GM21360 (cell line): ENCODE measurements around the gene TDRD12.
"Not testable (repeated sequence)": the region's sequence is repeated elsewhere in the genome, so short reads cannot be mapped to it uniquely, and the experiment has no call there.

Source experiments
- ATAC-seq: cut with Tn5 transposase; IDR thresholded peaks from one replicate; pipeline ENCODE4 v1.9.1; 2021; ENCODE audit warnings: mild to moderate bottlenecking, moderate library complexity; ENCODE audit not compliant: unreplicated experiment

TDRD12 gene

DNA sequence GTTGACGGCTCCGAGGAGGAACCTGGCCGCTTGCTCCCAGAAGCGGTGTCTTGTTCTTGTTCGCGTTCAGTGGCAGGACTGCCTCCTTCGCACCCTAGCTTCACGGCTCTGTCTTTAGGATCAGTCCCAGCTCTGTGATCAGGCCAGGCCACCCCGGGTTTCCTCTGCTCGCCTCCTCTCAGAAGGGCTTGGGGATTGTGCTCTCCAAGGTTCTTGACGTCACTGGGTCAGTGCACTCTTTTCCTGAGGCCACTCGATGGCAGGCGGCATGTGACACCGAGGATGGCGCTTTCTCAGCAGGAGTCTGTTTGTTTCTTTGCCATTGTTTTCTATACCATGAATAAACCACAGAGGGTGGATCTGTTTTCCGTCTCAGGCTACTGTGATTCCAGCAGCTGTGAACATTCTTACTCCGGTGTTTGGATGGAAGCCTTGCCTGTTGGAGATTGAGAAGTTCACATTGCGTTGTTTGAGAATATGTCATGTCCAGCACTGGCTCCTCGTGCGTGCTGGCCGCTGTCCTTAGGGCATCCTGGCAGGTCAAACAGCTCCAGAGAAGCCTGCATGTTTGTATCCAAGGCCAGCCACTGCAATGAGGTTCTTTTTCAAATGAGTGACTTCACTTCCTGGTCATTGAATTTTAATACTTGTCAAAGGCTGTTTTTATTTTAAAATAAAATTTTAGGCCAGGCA is 105.5 kb downstream of the TDRD12 start:
- ATAC-seq, result no peak

DNA sequence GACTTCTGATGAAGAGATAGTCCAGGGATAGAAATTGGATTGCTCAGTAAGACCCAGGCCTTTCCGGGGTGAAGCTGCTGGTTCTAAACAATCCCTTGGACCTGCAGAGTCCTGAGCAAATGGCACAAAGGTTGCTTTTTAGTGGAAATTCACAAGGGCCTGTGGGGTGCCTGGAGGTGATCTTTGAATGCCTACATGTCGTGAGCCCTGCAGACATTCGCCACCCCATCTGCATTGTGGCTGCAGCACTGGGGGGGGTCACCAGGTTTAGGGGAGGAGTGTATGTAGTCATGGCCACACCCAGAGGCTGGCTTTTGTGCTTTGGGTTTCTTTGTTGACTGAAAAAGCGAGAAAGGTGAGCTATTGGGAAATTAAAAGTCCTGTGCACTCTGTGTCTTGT is 108.6 kb downstream of the TDRD12 start:
- no peak for ATAC-seq

GRCh38 chr19:32828643-32829344 is 109.2 kb downstream of the TDRD12 start:
- no peak for ATAC-seq

DNA sequence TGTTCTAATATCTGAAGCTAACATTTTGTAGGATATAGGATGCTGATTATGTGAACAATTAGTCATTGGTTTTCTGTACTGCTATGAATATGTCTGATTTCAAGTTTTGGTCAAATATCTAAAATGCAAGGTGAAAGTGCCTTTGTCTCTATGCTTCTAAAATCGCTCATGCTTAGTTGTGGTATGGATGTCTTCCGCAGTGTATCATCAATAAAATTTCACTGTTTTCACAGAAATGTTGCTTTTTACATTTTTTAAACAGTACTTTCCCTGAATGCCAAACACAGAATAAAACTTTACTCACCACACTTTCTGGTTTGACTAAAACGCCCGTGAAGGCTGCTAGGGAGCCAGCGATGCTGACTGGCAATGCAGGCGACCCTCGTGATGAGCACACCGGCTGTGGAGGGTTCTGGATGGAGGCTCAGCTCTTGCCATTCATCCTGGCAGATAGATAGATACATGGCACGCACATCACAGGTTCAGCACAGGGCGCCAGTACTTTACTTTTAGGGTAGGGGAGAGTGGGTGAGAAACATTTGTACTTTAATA is 109.9 kb downstream of the TDRD12 start:
- no peak for ATAC-seq

DNA sequence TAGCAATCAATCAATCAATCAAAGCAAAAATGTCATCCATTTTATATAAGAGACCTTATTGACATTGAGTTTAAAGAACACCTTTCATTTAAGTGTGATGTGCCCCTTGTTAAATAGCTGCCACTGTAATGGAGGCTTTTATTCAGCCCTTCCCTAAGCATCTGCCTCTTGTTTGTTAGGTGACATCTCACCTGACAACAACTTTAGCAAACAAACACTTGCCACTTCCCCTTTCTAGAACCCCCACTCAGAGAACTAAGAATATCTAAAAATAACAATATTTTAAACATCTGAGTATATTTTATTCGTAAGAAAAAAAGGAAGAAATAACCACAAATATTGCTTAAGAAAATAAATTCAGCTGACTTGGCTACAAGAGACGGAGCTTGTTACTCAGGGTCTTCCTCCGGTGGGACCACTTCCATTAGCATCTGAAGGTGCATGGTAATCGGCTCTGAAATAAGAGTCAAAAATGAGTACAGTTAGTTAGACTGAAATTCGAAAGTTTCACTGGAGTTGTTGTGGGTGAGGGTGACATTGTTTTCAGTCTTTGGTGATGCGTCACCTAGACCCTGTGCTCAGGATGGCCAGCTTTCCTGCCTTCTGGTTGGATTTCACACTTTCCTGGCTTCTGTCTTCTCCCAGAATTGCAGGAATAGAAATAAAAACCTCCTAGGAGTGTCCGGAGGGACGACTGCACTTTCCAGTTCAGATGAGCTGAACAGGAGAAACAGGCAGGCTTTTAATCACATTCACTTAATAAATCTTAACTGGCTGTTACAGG is 110.9 kb downstream of the TDRD12 start:
- ATAC-seq, result no peak

DNA sequence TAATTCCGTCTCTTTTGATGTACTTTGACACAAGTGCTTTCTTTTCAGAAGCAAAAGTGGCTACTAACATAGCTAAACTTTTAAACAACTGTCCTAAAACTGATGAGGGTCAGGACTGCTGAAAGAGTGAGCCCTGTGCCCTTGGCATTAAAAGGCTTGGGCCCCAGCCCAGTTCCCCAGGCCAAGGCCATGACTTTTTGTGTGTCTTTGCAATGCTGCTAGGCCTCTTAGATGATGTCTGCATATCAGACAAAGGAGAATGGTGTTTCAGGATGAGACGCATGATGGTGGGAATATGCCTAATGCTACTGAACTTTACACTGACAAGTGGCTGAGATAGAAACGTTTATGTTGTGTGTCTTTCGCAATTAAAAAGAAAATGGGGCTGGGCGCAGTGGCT is 112.0 kb downstream of the TDRD12 start:
- no peak for ATAC-seq

- not testable (repeated sequence) for ATAC-seq
Measured at GRCh38 chr19:32832094-32832493, 112.5 kb downstream of the TDRD12 start.

DNA sequence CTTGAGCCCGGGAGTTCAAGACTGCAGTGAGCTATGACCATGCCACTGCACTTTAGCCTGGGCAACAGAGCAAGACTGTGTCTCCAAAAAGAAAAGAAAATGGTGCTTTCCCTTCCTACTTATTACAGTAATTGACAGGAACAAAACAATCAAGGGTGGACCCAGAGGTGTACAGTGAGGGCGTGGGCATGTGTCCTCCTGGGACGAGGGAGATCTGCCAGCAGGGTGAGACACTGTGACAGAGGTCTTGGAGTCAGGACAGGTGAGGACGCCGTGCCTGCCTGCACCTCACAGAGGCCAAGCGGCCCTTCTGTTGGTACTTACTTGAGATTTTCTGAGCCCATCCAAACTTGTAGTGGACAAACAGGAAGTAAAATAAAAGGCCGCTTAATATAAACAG is 113.3 kb downstream of the TDRD12 start:
- ATAC-seq, result not testable (repeated sequence)

- not testable (repeated sequence) for ATAC-seq
Measured at GRCh38 chr19:32833388-32833787, 113.8 kb downstream of the TDRD12 start.

DNA sequence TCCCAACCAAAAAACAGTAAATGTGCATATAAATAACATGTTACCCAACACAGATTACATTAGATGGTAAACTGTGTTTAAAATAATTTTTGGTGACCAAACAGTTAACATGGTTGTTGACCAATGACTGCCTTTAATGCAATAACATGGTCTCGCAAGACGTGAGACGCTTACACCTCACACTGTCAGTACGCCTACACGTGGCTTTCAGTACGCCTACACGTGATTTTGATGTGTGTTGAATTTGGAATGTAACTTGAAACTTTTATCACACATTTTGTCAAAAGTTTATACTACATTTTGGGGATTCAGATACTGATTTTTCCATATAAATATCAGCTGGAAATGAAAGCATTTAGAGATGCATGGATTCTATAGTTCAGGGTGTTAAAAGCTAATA is 118.0 kb downstream of the TDRD12 start:
- ATAC-seq, result no peak

DNA sequence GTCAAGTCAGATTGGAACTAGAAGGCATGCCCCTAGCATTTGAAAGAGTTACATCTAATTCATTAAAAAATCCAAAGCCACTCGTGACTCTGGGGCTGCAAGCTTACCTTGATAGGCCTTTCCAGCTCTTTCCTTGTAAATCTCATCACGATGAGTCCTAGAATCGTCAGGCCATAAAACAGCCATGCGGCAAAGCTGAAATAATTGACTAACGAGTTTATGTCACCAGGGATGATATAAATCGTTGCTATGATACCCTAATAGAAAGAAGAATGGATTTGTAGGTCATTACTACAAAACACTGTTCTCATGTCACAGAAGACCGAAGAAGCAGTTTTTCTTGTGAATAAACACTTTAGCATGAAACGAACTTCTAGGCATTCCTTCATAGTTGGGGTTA is 122.5 kb downstream of the TDRD12 start:
- ATAC-seq, result no peak

GRCh38 chr19:32843716-32844245 is 124.2 kb downstream of the TDRD12 start:
- no peak for ATAC-seq

- not testable (repeated sequence) for ATAC-seq
Measured at GRCh38 chr19:32848035-32848434, 128.5 kb downstream of the TDRD12 start.

GRCh38 chr19:32852216-32852615 is 132.6 kb downstream of the TDRD12 start:
- no peak for ATAC-seq

DNA sequence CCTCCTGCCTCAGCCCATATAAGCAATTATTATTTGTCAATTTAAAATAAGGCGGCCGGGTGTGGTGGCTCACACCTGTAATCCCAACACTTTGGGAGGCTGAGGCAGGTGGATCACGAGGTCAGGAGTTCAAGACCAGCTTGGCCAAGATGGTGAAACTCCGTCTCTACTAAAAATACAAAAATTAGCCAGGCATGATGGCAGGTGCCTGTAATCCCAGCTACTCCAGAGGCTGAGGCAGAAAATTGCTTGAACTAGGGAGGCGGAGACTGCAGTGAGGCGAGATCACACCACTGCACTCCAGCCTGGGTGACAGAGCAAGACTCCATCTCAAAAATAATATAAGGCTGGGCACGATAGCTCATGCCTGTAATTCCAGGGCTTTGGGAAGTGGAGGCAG is 137.3 kb downstream of the TDRD12 start:
- not testable (repeated sequence) for ATAC-seq

GRCh38 chr19:32857584-32857983 is 138.0 kb downstream of the TDRD12 start:
- ATAC-seq, result no peak

- ATAC-seq, result no peak
Measured at GRCh38 chr19:32858155-32858554, 138.6 kb downstream of the TDRD12 start.

DNA sequence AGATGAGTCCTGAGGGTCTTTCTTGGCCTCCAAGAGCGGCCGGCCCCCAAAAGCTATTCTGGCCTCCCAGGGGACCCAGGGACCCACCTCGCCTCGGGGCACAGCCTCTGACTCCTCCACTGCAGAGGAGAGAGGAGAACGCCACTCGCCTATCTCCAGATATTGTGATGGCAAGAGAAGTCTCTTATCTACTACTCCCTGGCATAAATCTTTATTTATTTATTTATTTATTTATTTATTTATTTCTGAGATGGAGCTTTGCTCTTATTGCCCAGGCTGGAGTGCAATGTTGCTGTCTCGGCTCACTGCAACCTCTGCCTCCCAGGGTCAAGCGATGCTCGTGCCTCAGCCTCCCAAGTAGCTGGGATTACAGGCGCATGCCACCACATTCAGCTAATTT is 139.0 kb downstream of the TDRD12 start:
- ATAC-seq, result no peak

- ATAC-seq, result no peak
Measured at GRCh38 chr19:32859591-32859990, 140.0 kb downstream of the TDRD12 start.

DNA sequence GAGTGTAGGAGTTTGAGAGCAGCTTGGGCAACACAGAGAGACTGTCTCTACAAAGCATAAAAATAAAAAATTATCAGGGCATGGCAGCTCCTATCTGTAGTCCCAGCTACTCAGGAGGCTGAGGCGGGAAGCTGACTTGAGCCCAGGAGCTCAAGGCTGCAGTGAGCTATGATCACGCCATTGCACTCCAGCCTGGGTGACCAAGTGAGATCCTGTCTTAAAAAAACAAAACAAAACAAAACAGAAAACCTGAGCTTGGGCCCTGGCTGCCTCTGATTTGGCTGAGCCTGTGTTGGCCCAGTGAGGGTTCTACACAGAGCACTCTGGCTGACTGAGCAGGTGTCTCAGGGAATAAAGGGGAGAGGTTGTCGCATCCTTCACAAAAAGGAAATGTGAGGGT is 142.0 kb downstream of the TDRD12 start:
- no peak for ATAC-seq

DNA sequence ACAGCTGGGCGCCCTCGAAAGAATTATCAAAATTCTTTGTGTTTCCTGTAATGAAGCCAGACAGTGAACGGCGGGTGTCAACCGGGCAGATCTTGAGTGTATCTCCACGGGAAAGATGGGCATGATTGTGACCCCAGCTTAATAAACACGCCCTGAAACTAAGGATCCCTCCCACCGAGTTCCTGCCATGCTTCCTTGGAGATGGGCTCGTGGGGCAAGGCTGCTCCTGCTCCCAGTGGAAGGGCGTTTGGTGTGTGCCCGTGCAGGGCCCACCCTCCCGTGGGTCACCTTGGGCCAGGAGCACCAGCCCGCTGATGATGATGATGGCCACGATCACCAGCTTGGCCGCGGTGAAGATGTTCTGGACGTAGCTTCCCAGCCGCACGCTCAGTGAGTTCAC is 142.6 kb downstream of the TDRD12 start:
- ATAC-seq, result no peak
